OCI-LY7 (cell line): Measurements from ENCODE around the gene LIN37. TPM values are rescaled to one million over a fixed set of nuclear protein-coding genes. Genes with fewer than 3 reads are reported as not detected.
A peak's percentile ranks its signal among the peaks of the same experiment; 100 is the strongest.

Experiments
- BruUV-seq: library from RNA; stranded (reverse); fragments of 400-500 nt; replicated peaks from 2 replicates; lab custom pipeline; 2021; lab: Mats Ljungman, UMichigan
- CTCF ChIA-PET: fragments of 300-600 bp; sonication (Branson Sonifier 250); formaldehyde crosslinking; loops from one replicate; lab custom pipeline; 2022; ENCODE audit warnings: antibody characterized with exemption; ENCODE audit not compliant: unreplicated experiment; lab: Charles Lee
- POLR2A ChIA-PET: fragments of 300-600 bp; sonication (Branson Sonifier 250); formaldehyde crosslinking; loops from one replicate; lab custom pipeline; 2022; ENCODE audit warnings: antibody characterized with exemption; lab: Charles Lee
- DNase-seq: peaks from one replicate; pipeline ENCODE4 v3.0.0-alpha.2; 2015; ENCODE audit warnings: low spot score
- H2AFZ ChIP-seq: fragments of 200-600 bp; sonication (generic), shearing (Covaris generic); 2 replicates; pipeline ENCODE4 v1.6.1; 2014; ENCODE audit warnings: mild to moderate bottlenecking, antibody characterized with exemption, low read length, moderate library complexity
- H3K27ac ChIP-seq: fragments of 200-600 bp; sonication (generic); 2 replicates; pipeline ENCODE4 v1.5.1; 2014; ENCODE audit warnings: mixed run types, low read depth, mild to moderate bottlenecking, moderate library complexity, low read length, inconsistent platforms; ENCODE audit not compliant: poor library complexity, severe bottlenecking
- H3K36me3 ChIP-seq: fragments of 200-600 bp; sonication (generic); 2 replicates; pipeline ENCODE4 v1.6.1; 2014; ENCODE audit warnings: mild to moderate bottlenecking, antibody characterized with exemption, low read length, moderate library complexity, mixed read lengths; ENCODE audit not compliant: insufficient read depth
- H3K4me1 ChIP-seq: fragments of 200-600 bp; sonication (generic); 2 replicates; pipeline ENCODE4 v1.5.1; 2014; ENCODE audit warnings: mild to moderate bottlenecking, low read length; ENCODE audit not compliant: insufficient read depth, poor library complexity, severe bottlenecking
- H3K4me2 ChIP-seq: fragments of 200-600 bp; sonication (generic); 2 replicates; pipeline ENCODE4 v1.6.1; 2014; ENCODE audit warnings: mild to moderate bottlenecking, low read length
- H3K4me3 ChIP-seq: fragments of 200-600 bp; sonication (generic); 2 replicates; pipeline ENCODE4 v1.5.1; 2014; ENCODE audit warnings: mild to moderate bottlenecking, low read depth, low read length; ENCODE audit not compliant: poor library complexity, severe bottlenecking
- H3K79me2 ChIP-seq: fragments of 200-600 bp; sonication (generic); 2 replicates; pipeline ENCODE4 v1.6.1; 2016; ENCODE audit warnings: low read depth, mild to moderate bottlenecking, low read length, moderate library complexity, mixed read lengths; ENCODE audit not compliant: insufficient read depth
- H3K9me2 ChIP-seq: fragments of 200-600 bp; sonication (generic); 2 replicates; pipeline ENCODE4 v1.6.1; 2016; ENCODE audit warnings: mild to moderate bottlenecking, low read length, mixed read lengths; ENCODE audit not compliant: insufficient read depth
- H3K9me3 ChIP-seq: fragments of 200-600 bp; sonication (generic); 2 replicates; pipeline ENCODE4 v1.6.1; 2014; ENCODE audit warnings: mild to moderate bottlenecking, mixed run types, low read length, mixed read lengths
- H4K20me1 ChIP-seq: fragments of 200-600 bp; sonication (generic); 2 replicates; pipeline ENCODE4 v1.6.1; 2014; ENCODE audit warnings: mild to moderate bottlenecking, antibody characterized with exemption, low read length, moderate library complexity, mixed read lengths; ENCODE audit not compliant: insufficient read depth
- CTCF ChIP-seq: fragments of 200-600 bp; sonication (generic); conservative IDR thresholded peaks from 2 replicates; pipeline ENCODE4 v1.5.1; 2014; ENCODE audit warnings: mild to moderate bottlenecking, antibody characterized with exemption, low read length, moderate library complexity, mixed read lengths
- EZH2phosphoT487 ChIP-seq: fragments of 200-600 bp; sonication (generic); IDR thresholded peaks from 2 replicates; pipeline ENCODE4 v1.6.1; 2018; ENCODE audit warnings: low read depth, borderline replicate concordance, mild to moderate bottlenecking, mixed run types, antibody characterized with exemption, low read length, moderate library complexity, mixed read lengths
- intact Hi-C: fragments of 100-400 bp; cut with micrococcal nuclease; formaldehyde crosslinking; loops from one replicate; pipeline ENCODE4 v1.10.0; 2022; ENCODE audit not compliant: unreplicated experiment
- total RNA-seq, 2 experiments: library from RNA; depleted of rRNA in 1 of 2; stranded (reverse); fragments of >200 nt in 1 of 2; shearing (Covaris generic) in 1 of 2; gene quantifications; 2 replicates each; pipeline ENCODE4 v1.2.3, GENCODE V29; 2014 to 2022

LIN37 gene
- total RNA-seq, 2 experiments from 2014 or later, result 11.6 to 11.7 TPM

GRCh38 chr19:35703343-35703742 lies 45.0 kb upstream of the LIN37 start:
- Histone ChIP-seq H3K9me3 (no peaks in the 10 kb centered on the region), H4K20me1 (no peaks in the 10 kb centered on the region), H3K4me3 (no peak overlapping the region), H3K9me2 (no peaks in the 10 kb centered on the region), H3K4me2 (peak overlapping the region; percentile 81), H3K79me2 (no peaks in the 10 kb centered on the region), H3K27ac (no peak overlapping the region), H2AFZ (0 out of 2 replicates have a peak overlapping the region, but pooled peaks have one; percentile 85), H3K4me1 (peaks cover 15% of the 10 kb centered on the region), H3K36me3 (no peaks in the 10 kb centered on the region)
- no peak for DNase-seq
- intact Hi-C loops, result no loop called here
- ChIA-PET POLR2A (interaction anchor here (0.6 to 1.9 kb wide), 3 partner anchors 8 to 59 kb away, joined by 3 to 10 read pairs (median 3); partner anchors contain the start of gene COX6B1), CTCF (interaction anchor here (0.5 kb wide), 1 partner anchor 106 kb away, joined by 5 read pairs; no protein-coding TSS in a partner anchor)
- BruUV-seq, result no TSS peak
- TF ChIP-seq EZH2phosphoT487 (no peak), CTCF (no peak)

- intact Hi-C loops, result no loop called here
- POLR2A ChIA-PET, result no interaction called here
- no peaks in the 10 kb centered on the region for H3K9me3 ChIP-seq
- H3K36me3 ChIP-seq, result no peaks in the 10 kb centered on the region
- no peak within 1 kb of the TSS for H3K4me3 ChIP-seq
- H3K9me2 ChIP-seq, result no peaks in the 10 kb centered on the region
- no TSS peak for BruUV-seq
- DNase-seq, result no peak
- H3K4me2 ChIP-seq, result no peak within 1 kb of the TSS
- TF ChIP-seq EZH2phosphoT487, result no peak
- no peak for TF ChIP-seq CTCF
- H3K4me1 ChIP-seq, result peaks cover 15% of the 10 kb centered on the region
- H3K79me2 ChIP-seq, result no peaks in the 10 kb centered on the region
- no peak within 1 kb of the TSS for H3K27ac ChIP-seq
- CTCF ChIA-PET, result no interaction called here
- 0 out of 2 replicates have a peak within 1 kb of the TSS, but pooled peaks have one; percentile 85 for H2AFZ ChIP-seq
- H4K20me1 ChIP-seq, result no peaks in the 10 kb centered on the region
Observed at GRCh38 chr19:35704218-35704617, 44.2 kb upstream of the LIN37 start, which contains the start of gene ZBTB32. TSS of gene ZBTB32 (plus strand) at chr19:35704558. CDS start at chr19:35714627, 10,069 bp downstream.

GRCh38 chr19:35708391-35708790 lies 40.0 kb upstream of the LIN37 start:
- CTCF ChIA-PET, result no interaction called here
- no peaks in the 10 kb centered on the region for H3K36me3 ChIP-seq
- no peak overlapping the region for H3K4me3 ChIP-seq
- TF ChIP-seq CTCF, result no peak
- TF ChIP-seq EZH2phosphoT487, result no peak
- no peaks in the 10 kb centered on the region for H4K20me1 ChIP-seq
- no peak overlapping the region for H2AFZ ChIP-seq
- H3K4me1 ChIP-seq, result peaks cover 30% of the 10 kb centered on the region
- intact Hi-C loops, result no loop called here
- no peaks in the 10 kb centered on the region for H3K9me2 ChIP-seq
- no peak for DNase-seq
- no peak overlapping the region for H3K27ac ChIP-seq
- no peaks in the 10 kb centered on the region for H3K9me3 ChIP-seq
- no peaks in the 10 kb centered on the region for H3K79me2 ChIP-seq
- no peak overlapping the region for H3K4me2 ChIP-seq
- POLR2A ChIA-PET, result interaction anchor here (0.5 to 0.7 kb wide), 2 partner anchors 258 to 442 kb away, joined by 3 to 5 read pairs; no protein-coding TSS in a partner anchor
- no TSS peak for BruUV-seq
